GM21619 (cell line): ENCODE data around the gene NEUROD4.
"Not testable (repeated sequence)": the region's sequence is repeated elsewhere in the genome, so short reads cannot be mapped to it uniquely, and the experiment has no call there.

Experiments used
- ATAC-seq: cut with Tn5 transposase; IDR thresholded peaks from one replicate; pipeline ENCODE4 v1.9.1; 2021; ENCODE audit not compliant: unreplicated experiment

The NEUROD4 gene, protein sequence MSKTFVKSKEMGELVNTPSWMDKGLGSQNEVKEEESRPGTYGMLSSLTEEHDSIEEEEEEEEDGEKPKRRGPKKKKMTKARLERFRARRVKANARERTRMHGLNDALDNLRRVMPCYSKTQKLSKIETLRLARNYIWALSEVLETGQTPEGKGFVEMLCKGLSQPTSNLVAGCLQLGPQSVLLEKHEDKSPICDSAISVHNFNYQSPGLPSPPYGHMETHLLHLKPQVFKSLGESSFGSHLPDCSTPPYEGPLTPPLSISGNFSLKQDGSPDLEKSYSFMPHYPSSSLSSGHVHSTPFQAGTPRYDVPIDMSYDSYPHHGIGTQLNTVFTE

DNA sequence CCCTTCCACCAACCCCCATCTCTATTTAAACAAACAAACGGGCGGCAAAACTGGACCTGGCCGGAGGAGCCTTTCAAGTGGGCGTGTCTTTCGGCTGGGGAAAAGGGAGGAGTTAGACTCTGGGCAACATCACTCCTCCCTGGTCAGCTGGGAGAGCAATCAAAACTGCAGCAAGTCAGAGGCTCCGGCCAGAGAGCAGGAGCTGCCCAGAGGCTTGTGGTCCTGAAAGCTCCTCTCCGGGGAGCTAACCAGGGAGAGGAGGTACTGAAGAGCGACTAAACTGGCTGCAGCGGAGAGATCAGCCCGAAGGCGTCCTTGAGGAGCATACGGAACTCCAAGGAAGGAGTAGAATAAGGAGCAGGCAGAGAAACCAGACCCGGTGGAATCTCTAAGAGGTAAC, at the start of gene NEUROD4:
Gene NEUROD4 (plus strand): TSS at position 191 of the 400 bp plus-strand sequence. CDS start 6,466 bp downstream, outside the sequence.
- no peak for ATAC-seq

DNA sequence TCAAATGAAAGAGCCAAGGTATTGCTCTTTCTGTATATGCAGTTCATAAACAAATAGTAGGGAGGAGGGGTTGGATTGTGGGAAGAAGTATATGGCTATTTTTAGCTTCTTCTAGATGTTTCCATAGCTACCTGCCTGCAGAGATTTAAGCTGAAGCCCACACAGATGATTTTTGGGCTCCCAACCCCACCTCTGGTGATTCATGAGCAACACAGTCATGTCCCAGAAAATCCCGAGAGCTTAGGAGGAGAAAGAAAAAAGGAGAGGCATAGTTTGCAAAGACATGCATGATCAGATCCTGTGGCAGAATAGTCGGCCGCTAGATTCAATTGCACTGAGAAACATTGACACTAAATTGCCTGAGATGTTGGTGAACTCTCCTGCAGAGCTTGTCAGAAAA, 49.0 kb upstream of the NEUROD4 start:
- no peak for ATAC-seq

DNA sequence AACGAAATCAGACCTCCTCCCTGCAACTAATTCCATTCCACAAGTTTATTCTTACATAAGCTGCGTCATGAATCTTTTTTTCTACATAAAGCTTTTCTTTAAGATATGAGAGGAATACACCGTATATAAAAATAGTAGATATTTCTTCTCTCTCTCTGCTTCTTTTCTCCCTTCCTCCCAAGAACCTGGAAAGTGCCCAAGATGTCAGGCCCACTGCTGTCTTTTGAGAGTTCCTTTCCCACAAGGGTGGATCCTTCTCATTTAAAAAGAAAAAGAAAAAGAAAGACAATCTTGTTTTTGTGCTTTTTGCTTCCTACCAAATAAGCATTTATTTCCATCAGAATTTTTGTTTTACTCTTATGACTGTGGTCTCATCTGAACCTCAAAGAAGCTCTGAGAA, 46.2 kb upstream of the NEUROD4 start:
- ATAC-seq = no peak

DNA sequence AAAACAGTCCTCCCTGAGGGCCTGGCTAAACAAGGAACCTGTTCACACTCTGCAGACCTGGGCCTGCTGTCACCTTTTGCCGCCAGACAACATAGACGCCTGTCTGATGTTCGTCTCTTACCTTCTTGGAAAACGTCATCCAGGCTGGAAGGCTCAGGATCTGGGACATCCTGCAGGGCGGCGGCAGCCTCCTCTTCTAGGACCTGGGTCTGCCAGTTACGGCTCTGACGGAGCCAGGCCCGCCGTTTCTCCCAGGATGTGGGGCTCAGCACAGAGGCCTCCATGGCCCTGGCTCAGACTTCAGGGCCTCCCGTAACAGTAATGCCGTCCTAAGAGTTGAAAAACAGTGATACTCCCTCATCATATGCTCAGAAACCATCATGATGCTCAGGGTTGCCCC, 45.5 kb upstream of the NEUROD4 start:
- no peak for ATAC-seq

DNA sequence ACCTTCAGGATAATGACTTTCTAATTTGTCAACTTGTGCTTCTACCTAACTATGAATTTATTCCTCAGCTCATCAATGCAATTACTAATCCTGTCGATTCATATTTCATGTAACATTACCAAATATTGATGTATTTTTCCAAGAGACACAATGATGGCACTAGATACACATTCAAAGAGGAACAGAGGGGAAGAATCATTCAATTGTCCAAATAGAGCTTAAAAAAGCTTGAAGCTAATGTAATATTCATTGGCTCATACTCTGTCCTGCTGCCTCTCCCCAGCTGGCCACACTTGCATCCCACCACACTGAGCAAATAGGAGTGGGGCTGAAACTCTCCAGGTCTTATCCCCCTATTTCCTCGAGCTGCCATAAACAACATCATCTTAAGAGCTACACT, 44.5 kb upstream of the NEUROD4 start:
- ATAC-seq = no peak

DNA sequence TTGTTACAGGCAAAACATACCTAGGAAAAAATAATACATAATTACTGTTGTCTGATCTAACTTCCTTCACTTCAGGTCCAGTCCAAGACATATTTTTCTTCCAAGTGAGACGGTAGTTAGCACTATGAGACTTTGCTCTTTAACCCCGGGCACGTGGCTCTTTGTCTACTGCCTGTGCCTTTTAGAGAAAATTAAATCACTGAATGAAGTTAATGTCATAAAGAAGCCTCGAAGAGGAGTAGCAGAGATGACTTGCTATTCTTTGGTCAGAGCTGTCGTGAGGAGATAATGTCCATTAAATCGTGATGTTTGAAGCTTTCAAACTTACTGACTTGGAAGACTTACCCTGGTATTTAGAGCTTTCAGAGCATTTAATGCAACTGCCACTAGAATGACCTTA, 43.9 kb upstream of the NEUROD4 start:
- ATAC-seq = no peak

DNA sequence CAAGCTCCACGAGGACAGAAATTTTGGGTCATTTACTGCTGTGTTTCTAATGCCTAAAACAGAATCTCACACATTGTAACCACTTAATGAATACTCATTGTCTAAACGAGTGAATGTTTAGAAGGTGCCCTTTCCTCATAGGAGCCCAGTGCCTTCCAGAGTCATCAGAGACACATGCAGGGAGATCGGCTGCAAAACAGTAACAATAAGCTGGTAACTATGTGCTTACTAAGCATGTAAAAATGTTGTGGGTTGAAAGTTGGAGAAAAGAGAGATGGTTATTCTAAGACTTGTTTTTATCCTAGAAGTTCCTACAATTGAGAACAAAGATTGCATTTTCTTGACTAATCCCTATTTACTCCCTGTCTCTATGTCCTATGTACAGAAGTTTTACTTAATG, 42.6 kb upstream of the NEUROD4 start:
- ATAC-seq = no peak

DNA sequence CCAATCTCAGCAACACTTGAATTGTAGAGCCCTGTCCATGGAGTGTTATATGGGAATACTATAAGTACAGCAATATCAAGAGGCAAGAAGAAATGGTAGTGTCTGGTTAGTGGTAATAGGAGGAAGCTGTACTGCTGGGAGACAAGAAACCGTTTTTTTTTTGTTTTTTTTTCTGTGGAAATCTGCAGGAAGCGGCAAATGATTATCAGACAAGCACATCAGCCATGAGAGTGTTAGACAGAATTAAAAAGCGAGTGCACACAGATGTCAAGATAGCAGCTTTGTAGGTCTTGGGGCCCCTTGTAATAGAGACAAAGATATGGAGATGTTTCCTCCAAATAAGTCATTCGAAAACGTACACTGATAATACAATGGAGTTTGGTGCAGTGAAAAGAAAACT, 41.9 kb upstream of the NEUROD4 start:
- no peak for ATAC-seq

DNA sequence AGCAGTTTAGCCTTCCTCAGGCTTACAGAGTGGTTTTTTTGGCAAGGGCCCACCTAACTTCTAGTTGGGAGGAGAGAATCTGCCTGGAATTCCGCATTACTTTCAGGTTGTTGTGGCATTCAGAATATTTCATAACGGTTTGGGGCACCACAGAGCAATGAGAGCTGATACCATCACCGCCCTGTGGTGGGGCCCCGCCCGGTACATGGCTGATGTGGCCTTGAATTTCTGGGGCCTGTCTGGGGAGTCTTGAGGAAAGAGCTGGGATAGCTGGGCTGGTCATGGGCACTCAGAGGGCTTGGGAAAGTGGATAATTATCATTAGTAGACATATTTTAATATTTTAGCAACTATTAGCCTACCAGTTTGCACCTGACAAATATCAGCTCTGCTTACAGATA, 39.4 kb upstream of the NEUROD4 start:
- no peak for ATAC-seq

DNA sequence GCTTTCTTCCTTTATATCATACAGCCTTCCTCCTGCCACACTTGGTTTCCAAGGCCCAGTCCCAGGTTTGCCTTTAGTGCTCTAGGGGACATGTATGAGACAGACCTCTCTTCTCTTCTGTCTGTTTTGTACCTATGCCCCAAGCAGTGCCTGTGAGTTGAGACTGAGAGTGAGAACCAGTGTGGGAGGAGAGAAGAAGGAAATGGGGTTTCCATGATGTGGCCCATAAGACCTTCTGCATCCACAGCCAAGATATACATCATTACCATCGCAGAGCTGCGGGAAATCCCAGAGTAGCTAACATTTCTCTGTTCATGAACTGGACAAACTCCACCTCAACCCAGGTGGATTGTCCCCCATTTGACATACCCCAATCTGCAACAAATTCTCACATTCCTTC, 38.0 kb upstream of the NEUROD4 start:
- ATAC-seq = no peak

DNA sequence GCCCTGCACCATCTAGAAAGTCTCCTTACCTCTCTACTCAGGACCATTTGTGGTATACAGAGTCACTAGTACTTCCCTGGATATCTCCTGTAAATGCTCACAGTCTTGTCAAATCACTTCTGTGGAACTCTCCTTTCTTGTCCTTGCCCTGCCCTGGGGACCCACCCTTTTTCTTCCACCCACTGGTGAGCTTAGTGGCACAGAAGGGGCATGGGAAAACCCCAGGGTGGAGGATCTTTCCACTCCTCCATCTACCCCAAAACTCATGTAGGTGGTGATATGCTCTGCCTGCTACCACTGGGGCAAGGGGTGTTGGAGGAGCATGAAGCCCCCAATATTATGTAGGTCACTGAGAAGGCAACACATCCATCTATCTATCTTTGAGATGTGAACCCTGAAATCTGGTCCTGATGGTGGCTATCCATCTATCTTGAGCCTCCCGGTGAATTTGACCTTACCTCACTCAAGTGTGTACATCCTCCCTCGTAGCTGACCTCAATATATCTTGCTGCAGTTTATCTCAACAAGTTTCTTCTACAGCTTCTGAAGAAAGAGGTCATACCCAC, 36.2 kb upstream of the NEUROD4 start:
- ATAC-seq = no peak

DNA sequence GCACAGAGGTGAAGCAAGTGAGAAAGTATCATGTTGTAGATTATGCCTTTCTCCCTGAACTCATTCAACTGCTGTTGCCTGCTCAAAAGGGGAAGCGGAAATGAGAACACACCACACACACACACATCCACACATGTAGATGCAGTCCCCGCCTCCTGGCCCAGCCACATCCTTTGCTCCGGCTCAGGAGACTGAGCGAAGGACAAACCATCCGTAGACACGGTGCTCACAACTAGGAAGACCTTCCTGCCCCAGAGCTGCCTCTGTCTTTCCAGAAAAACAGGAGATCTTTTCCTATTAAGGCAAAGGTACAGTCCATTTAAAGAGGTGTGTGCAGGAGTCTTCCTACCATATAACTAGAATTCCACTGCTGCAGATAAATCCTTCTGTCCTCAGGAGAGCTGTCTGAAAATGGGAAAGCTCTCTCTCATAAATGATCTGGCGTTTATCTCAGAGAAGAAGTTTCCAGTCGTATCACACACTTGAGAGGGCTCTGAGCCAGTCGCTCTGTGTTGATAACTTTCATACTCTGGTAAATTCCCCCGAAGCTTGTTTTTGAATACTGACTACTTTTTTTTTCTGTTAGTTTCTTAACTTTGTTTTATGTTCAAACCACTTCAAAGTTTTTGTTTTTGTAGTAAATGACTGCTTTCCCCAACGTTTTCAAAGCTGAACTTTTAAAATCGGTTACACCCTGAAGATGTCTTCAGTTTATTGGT, 35.0 kb upstream of the NEUROD4 start, which contains the start of gene TESPA1:
Gene TESPA1 (minus strand): TSS at position 105 of the 719 bp plus-strand sequence. CDS start 10,200 bp downstream, outside the sequence.
- ATAC-seq = peak; percentile 95

DNA sequence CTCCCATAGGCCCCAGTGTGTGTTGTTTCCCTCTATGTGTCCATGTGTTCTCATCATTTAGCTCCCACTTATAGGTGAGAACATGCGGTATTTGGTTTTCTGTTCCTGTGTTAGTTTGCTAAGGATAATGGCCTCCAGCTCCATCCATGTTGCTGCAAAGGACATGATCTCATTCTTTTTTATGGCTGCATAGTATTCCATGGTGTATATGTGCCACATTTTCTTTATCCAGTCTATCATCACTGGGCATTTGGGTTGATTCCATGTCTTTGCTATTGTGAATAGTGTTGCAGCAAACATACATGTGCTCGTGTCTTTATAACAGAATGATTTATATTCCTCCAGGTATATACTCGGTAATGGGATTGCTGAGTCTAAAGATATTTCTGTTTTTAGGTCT, 33.0 kb upstream of the NEUROD4 start:
- not testable (repeated sequence) for ATAC-seq

DNA sequence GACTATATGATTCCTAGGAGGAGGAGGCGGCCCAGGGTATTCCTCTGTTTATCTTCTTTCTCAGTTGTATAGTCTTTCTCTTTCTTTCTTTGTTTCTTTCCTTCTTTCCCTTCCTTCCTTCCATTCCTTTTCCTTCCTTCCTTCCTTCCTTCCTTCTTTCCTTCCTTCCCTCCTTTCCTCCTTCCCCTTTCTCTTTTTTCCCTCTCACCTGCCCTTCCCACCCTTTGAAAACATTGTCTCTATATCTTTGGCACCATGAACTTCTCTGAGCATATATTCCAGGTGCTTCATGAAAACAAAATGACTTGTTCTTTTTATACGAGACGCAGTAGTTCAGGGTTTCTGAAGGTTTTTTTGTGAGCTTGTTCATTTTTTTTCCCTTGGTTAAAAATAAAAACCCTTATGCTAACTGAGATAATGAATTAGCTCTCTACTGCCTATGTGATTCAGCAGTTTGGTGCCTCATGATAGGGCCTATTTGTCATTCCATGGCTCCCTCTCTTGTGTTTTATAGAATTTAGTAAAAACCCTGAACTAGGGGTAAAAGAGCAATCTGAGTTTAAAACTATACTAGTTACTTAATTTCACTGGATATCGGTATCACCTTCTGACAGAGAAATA, 32.1 kb upstream of the NEUROD4 start:
- ATAC-seq = no peak

DNA sequence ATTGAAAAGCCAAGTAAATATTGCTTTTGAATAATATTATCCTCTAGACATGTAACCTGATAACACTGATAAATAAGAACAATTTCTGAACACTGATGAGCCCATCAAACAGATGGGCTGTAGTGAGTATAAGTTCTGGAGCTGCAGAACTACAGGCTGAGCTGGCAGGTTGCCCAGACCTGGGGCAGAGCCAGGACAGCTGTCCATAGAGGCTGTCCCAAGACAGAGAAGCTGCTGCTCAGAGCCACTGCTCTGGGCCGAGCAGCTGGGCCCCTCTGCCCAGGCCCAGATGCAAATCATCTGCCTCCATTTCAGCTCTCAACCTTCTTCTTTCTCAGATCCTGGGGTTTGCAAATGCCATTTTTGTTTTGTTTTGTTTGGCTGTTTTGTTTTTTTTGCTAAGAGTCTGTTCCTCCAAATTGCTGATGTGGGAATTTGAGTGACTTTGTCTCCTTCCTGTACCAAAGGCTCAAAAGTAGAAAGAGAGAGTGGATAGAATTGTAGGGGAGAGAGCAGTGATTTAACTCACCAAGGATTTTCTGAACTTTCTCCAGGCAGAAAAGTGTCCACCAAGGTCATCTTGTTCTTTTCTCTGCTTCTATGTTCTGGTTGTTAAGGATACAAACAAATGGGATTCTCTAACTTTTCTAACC, 31.2 kb upstream of the NEUROD4 start:
- ATAC-seq = no peak

DNA sequence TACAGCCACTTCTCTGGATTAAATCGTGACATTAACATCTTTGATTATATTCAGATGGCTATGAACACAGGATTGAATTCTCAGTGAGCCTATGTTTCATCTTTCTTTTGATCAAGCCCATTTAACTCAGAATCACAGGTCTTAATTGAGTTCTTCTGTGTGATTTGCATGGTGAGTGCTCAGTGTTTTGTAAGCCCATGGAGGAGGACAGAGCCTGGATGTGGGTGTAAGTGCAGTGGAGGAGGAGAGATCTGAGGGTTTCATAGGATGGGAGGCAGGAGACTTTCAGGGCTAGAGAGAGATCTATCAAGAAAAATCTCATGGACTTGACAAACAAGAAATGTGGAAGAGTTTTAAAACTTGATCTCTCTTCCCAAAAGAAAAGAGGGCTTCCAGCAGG, 29.9 kb upstream of the NEUROD4 start:
- no peak for ATAC-seq

DNA sequence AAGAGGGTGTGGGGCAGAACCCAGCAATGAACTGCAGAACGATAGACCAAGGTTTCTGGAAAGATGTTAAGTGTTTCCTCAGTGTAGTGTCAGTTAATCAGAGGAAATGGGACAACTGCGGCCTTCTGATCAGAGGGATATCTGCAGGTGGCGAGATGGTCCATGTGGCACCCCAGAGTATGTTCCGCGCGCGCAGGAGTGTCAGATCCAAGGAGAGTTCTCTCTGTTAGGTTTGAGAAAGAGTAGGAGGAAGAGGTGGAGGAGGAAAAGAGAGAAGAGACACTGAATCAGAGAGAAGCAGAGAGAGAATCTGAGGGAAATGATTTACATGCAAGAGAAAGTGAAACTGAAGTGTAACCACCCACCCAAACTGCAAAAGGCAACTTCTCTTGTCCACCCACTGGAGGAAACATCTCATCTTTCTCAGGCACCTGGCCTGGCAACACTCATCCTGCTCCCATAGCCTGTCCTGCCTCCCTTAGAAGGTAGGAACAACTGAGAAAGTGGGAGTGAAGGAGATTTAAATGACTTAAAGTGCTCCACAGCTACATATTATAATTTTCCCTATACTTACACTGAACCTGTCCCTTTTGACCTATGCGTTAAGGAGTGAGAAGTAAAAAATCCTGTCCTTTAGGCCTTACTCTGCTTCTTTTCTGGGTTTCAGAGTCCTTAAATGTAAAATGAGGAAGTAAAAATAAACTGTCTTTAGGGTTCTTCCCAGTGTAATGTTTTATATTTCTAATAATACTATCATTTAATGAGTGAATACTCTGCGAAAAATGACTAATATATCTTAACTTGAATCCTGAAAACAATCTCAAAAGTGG, 28.4 kb upstream of the NEUROD4 start:
- ATAC-seq = peak; percentile 70

DNA sequence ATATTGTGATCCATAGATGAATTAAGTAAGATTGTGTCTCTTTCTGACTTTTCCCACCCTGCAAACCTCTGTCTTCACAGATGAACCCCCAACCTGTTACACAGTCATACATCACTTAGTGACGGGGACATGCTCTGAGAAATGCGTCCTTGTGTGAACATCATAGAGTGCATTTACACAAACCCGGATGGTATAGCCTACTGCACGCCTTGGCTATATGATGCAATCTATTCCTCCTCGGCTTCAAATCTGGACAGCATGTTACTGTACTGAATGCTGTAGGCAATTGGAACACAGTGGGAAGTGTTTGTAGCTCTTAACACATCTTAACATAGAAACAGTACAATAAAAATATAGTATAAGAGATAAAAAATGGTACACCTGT, 27.8 kb upstream of the NEUROD4 start:
- peak; percentile 37 for ATAC-seq

DNA sequence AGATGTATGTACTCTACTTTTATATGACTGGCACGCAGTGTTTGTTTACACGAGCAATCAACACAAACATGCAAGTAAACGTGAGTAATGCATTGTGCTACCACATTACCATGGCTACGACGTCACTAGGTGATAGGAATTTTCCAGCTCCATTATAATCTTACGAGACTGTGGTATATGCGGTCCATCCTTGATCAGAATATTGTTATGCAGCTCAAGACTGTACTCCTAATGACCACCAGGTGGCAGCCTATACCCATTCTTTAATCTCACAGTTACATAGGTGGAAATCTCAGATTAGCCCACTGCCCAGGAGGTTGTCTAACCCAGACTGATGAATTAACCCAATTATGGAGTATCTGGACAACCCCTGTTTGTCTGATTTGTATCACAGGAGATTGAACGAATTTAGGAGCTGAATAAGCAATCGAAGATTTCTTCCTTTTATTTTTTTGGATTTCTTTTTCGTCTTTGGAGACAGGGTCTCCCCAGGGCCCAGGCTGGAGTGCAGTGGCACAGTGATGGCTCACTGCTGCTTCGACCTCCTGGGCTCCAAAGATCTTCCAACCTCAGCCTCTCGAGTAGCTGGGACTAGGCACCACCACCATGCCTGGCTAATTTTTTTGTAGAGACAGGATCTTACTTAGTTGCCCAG, 26.5 kb upstream of the NEUROD4 start:
- ATAC-seq = peak; percentile 47

DNA sequence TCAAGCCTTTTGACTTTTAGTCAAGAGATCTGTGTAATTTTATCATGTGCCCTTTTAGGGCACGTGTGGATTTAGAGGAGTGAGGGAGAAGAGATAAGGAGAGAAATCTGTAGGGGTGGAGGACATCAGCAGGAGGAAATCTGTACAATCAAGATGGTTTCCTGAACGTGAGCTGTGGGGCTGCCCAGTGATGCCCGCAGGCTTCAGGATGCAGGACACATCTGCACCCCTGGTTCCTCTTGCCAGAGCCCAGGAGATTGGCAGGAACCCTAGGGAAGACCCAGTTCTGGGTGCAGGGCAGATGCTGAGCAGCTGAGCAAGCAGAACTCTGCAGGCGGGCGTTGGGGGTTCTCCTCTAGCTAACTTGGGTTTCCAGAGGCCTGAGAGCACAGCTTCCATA, 23.6 kb upstream of the NEUROD4 start:
- no peak for ATAC-seq
